SK-N-MC (cell line): Measurements from ENCODE around the gene RPL18A.

Experiments
- EZH2 ChIP-seq: fragments of 200-600 bp; sonication (generic); IDR thresholded peaks from one replicate; pipeline ENCODE4 v1.6.1; 2017; ENCODE audit warnings: antibody characterized with exemption
- FOXP2 ChIP-seq: optimal IDR thresholded peaks from 2 replicates; pipeline ENCODE3; 2011; ENCODE audit warnings: mild to moderate bottlenecking, moderate library complexity; ENCODE audit not compliant: insufficient read depth; ENCODE audit errors: extremely low read length, control extremely low read depth
- POLR2AphosphoS5 ChIP-seq: IDR thresholded peaks from 2 replicates; pipeline ENCODE4 v1.6.1; 2012; ENCODE audit warnings: mild to moderate bottlenecking, low read depth, low read length, borderline replicate concordance

DNA sequence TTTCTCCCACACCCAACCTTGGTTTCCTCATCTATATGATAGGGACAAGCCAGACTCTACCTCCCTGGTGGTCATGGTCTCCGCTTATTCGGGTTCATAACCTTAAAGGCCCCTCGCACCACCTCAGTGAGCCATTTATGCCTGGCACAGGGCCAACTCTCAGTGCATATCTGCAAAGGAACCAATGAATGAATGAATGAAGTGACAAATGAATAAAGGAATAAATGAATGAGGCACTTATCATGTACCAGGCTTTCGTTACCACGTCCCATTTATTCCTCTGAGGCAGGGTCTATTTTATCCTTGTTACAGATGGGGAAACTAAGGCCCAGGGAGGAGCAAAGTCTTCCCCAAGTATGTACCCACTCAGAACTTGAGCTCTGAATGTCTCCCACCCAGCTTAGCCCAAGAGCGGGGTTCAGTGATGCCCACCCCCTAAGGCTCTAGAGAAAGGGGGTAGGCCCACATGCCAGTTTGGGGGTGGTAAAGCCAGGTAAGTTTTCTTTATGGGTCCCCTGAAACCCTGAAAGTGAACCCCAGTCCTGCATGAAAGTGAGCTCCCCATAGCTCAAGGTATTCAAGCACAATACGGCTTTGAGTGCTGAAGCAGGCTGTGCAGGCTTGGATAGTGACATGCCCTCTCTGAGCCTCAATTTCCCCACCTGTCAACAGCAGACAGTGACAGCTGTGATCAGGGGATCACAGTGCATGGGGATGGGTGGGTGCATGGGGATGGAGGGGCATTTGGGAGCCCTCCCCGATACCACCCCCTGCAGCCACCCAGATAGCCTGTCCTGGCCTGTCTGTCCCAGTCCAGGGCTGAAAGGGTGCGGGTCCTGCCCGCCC is 11.5 kb downstream of the RPL18A start:
- TF ChIP-seq POLR2AphosphoS5 (no peak), EZH2 (no peak), FOXP2 (no peak)
